ENCODE results near the gene RBM6. TPM values are rescaled to one million over a fixed set of nuclear protein-coding genes. Genes with fewer than 3 reads are reported as not detected.
"Not testable (repeated sequence)": the region's sequence is repeated elsewhere in the genome, so short reads cannot be mapped to it uniquely, and the experiment has no call there.

The RBM6 gene
- total and polyA plus RNA-seq, 7 donors: 21.6 to 42.8 (median 29.8) TPM

DNA sequence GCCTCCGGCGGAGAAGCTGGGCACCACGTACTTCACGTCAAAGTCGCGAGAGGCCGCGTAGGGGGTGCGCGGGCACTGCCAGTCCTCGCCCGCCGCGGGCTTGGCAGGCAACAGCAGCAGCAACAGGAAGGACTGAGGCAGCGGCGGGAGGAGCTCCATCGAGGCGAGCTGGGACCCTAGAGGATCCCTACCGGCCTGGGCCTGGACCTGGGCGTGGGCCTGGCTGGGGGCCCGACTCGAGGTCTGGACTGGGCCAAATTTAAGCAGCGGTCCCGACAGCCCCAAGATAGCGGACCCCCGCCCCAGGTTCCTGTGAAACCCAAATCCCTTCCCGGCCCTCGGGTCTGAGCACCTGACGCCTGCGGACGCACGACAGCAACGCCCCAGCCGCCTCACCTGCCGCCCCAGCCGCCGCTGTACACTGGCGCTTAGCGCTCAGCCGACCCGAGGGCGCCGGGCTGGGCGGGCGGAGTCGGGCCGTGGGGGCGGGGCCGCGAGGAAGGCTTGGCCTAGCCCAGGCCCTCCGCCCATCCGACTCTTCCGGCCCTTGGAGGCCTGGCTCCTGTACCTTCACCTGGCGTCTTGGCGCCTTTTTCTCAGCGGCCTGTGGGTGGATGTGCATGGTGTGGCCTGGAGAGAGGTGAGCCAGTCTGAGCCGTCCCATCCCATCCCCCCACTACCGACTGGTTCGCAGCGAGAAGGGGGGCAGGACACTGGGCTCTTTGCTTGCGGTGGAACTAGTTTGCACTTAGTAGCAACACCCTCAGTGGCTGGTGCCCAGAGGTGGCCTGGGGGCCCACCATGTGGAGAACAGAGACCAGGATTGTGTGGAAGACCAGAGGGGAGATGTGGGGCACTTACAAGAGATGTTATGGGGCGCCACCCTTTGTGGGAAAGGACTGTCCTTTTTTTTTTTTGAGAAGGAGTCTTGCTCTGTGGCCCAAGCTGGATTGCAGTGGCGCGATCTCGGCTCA, 36.2 kb upstream of the RBM6 start, which contains the start of gene MST1R:
TSS of gene MST1R (minus strand) at position 423 of the 974 bp plus-strand sequence. CDS start at position 159, 264 bp downstream.
- Histone ChIP-seq H3K27ac (peak within 1 kb of the TSS; percentile 5), H3K4me1 (peaks cover 12% of the 10 kb centered on the region), H3K36me3 (ENCODE audit: insufficient read depth in 1 of 2, low read depth in 1 of 2) (peaks cover 0 to 3% of the 10 kb centered on the region in 2 donors), H3K4me3 (peak within 1 kb of the TSS; percentile 59), H3K9me3 (no peaks in the 10 kb centered on the region), H3K27me3 (ENCODE audit: insufficient read depth in 3 of 3, low read length in 2 of 3) (no peaks in the 10 kb centered on the region)
- intact Hi-C loops (cut with DNase I): no loop called here
- DNase-seq: peak; percentile 67 to 84
- TF ChIP-seq, protein P1, sequence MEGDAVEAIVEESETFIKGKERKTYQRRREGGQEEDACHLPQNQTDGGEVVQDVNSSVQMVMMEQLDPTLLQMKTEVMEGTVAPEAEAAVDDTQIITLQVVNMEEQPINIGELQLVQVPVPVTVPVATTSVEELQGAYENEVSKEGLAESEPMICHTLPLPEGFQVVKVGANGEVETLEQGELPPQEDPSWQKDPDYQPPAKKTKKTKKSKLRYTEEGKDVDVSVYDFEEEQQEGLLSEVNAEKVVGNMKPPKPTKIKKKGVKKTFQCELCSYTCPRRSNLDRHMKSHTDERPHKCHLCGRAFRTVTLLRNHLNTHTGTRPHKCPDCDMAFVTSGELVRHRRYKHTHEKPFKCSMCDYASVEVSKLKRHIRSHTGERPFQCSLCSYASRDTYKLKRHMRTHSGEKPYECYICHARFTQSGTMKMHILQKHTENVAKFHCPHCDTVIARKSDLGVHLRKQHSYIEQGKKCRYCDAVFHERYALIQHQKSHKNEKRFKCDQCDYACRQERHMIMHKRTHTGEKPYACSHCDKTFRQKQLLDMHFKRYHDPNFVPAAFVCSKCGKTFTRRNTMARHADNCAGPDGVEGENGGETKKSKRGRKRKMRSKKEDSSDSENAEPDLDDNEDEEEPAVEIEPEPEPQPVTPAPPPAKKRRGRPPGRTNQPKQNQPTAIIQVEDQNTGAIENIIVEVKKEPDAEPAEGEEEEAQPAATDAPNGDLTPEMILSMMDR (IDR thresholded peaks at IDR 0.05): no peak
- WGBS, 3 donors: 36 to 43% (median 37%) methylated on average over 55 to 65 of the region's 65 CpGs
- peak; percentile 49 to 68 (median 58) for ATAC-seq

DNA sequence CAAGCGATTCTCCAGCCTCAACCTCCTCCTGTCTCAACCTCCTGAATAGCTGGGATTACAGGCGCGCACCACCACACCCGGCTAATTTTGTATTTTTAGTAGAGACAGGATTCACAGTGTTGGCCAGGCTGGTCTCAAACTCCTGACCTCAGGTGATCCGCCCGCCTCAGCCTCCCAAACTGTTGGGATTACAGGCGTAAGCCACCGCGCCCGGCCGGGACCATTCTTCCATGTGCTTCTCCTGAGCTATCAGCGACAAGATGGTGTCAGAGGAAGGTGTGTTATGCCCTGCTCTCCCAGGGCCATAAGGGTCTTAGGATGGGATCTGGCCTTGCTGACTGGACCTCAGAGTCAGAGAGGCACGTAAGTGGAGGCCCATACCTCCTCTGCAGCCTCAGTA, 35.5 kb upstream of the RBM6 start:
- intact Hi-C loops (cut with DNase I); ATAC-seq: not testable (repeated sequence)

DNA sequence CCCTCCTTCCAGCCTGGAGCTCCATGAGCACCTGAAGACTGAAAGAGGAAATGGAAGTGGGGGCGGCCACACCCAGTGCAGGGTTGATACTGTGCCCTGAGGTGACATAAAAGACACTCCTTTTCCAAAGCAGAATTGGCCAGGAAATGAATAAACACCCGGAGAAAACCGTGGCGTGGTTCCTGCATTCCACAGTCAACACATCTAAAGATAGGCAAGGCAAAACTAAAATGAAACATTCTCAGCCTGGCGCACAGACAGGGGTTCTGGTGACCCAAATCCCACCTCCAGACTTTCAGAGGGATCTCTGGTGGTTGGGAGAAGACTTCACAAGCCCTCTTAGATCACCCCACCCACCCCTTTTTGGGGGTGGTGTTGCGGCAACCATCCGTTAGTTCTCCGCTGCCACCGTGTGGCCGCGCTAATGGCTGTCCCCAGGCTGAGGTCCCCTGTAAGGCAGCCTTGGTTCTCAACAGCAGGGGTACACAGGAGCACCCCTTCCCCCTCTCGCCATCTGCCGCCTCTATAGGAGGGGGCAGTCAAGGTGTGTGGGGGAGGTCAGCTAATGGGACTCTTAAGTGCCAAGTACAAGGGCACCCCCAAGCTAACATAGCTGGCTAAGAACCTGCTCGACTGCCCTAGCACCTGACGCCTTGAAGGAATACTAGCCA, 33.7 kb upstream of the RBM6 start:
- no peak overlapping the region for H3K27ac ChIP-seq
- WGBS, 3 donors: 19 to 21% (median 19%) methylated on average over 15 of the region's 15 CpGs
- H3K9me3 ChIP-seq: no peaks in the 10 kb centered on the region
- H3K36me3 ChIP-seq (ENCODE audit: insufficient read depth in 1 of 2, low read depth in 1 of 2): peaks cover 0 to 27% of the 10 kb centered on the region in 2 donors
- H3K4me3 ChIP-seq: peak overlapping the region; percentile 39
- intact Hi-C loops (cut with DNase I): loop anchor here (5.0 kb wide), 2 partner anchors 104 to 204 kb away; partner anchors contain the start of gene INKA1 (in 2 of the 2)
- DNase-seq: peak in 1 of 2 donors; percentile 32
- H3K4me1 ChIP-seq: peaks cover 7% of the 10 kb centered on the region
- peak; percentile 35 to 69 (median 51) for ATAC-seq
- TF ChIP-seq, protein P1 (IDR thresholded peaks at IDR 0.05): peak; percentile 58
- no peaks in the 10 kb centered on the region for H3K27me3 ChIP-seq (ENCODE audit: insufficient read depth in 3 of 3, low read length in 2 of 3)

More for the DNA sequence above, 35.5 kb upstream of the RBM6 start:
- H3K27ac ChIP-seq: peak overlapping the region; percentile 5
- H3K4me1 ChIP-seq: peaks cover 12% of the 10 kb centered on the region
- not testable (repeated sequence) for H3K4me3 ChIP-seq; H3K9me3 ChIP-seq; H3K36me3 ChIP-seq (ENCODE audit: insufficient read depth in 1 of 2, low read depth in 1 of 2); DNase-seq; H3K27me3 ChIP-seq (ENCODE audit: insufficient read depth in 3 of 3, low read length in 2 of 3)
- WGBS, 3 donors: 93 to 98% (median 98%) methylated on average over 13 of the region's 13 CpGs

DNA sequence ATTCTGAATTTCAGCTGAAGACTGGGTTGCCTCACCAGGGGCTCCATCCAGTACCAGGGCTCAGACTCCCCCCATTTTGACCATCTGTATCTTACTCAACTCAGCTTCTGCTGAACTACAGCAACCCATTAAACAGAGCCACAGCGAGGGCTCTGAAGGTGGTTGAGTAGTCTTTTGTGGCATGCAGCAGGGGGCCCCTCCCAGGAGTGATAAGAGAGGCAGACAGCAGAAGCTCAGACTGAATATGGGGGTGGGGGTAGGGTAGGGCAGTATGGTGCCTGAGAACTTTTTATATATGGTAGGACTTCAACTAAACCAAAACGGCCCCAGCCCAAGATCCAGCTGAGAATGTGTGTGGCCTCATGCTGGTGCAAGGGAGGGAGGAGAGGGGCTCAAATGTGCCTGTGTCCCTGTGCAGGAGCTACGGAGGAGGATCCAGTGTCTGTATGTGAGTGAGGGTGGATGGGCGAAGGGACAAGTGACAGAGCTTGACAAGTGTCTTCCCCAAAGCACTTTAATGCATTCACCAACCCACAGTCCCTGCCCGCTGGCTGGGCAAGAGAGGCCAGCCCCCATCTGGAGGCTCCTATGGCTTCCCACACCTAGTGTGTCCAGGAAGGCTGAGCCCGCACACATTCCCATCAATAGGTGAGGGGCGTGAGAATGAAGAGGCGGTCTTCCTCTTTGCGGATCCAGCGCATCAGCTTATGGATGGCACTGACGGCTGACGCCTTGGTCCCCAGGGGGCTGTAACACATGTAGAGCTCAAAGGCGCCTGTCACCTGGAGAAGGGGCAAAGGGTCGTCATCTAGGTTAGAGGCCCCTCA, 31.4 kb upstream of the RBM6 start:
- H3K27me3 ChIP-seq (ENCODE audit: insufficient read depth in 3 of 3, low read length in 2 of 3): no peaks in the 10 kb centered on the region
- peaks cover 7% of the 10 kb centered on the region for H3K4me1 ChIP-seq
- ATAC-seq: no peak
- intact Hi-C loops (cut with DNase I): loop anchor here (5.0 kb wide), 2 partner anchors 106 to 206 kb away; partner anchors contain the start of gene INKA1 (in 2 of the 2)
- H3K36me3 ChIP-seq (ENCODE audit: insufficient read depth in 1 of 2, low read depth in 1 of 2): peaks cover 0 to 45% of the 10 kb centered on the region in 2 donors
- no peaks in the 10 kb centered on the region for H3K9me3 ChIP-seq
- TF ChIP-seq, protein P1 (IDR thresholded peaks at IDR 0.05): no peak
- DNase-seq: no peak
- WGBS, 3 donors: 91 to 96% (median 93%) methylated on average over 14 of the region's 14 CpGs
- H3K27ac ChIP-seq: no peak overlapping the region
- H3K4me3 ChIP-seq: no peak overlapping the region

All from psoas muscle (tissue), 8 donors.